GM21515 (cell line): ENCODE data around the gene ABLIM1.

Source experiments
- ATAC-seq: cut with Tn5 transposase; IDR thresholded peaks from one replicate; pipeline ENCODE4 v1.9.1; 2021; ENCODE audit not compliant: unreplicated experiment

ABLIM1 gene

DNA sequence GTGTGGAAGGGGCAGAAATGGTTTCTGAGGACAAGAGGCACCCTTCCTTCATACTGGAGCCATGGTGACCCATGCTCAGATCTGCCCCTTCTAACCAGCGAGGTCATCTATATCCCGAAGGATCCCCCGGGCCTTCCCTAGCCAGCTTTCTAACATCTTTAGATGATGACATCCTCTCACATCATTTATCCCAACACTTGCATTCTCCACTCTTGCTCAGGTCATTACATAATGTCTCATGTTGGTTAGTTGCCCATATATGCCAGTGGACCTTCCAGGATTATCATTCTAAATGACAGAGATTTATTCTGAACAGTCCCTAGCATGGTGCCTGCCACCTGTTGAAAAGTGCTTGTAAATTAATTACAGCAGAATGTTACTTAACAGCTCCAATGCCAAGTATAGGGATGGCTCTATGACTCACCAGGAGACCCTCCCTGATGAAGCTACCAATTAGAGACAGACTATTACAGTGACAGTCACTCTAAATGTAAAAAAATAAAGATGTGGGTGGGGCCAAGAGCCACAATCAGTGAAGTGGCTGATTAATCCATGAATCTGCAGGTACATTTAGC lies 22.6 kb upstream of the ABLIM1 start:
- ATAC-seq: no peak

- ATAC-seq: no peak
These were observed 21.5 kb upstream of the ABLIM1 start for GRCh38 chr10:114679552-114679951.

GRCh38 chr10:114678820-114679219 lies 20.7 kb upstream of the ABLIM1 start:
- ATAC-seq: no peak

DNA sequence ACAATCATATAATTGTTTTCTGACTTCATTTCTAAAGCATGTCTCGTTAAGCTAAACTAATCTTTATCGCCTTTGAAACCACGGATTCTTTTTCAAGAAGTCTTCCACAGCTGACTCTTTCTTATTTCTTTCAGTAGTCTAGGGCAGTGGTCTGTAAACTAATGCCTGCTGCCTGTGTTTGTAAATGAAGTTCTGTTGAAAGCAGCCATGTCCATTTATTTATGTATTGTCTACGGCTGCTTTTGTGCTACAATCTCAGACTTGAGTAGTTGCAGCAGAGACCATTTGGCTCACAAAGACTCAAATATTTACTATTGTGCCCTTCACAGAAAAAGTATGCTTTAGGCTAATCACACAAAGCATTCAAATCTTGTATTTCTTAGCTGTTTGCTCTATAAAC lies 20.3 kb upstream of the ABLIM1 start:
- ATAC-seq: no peak

- ATAC-seq: no peak
These were observed 16.3 kb upstream of the ABLIM1 start for GRCh38 chr10:114674346-114674745.

GRCh38 chr10:114669648-114670047 lies 11.6 kb upstream of the ABLIM1 start:
- ATAC-seq: no peak

- no peak for ATAC-seq
These were observed 10.5 kb upstream of the ABLIM1 start for GRCh38 chr10:114668375-114669080.

GRCh38 chr10:114665873-114666272 lies 7.8 kb upstream of the ABLIM1 start:
- ATAC-seq: no peak

DNA sequence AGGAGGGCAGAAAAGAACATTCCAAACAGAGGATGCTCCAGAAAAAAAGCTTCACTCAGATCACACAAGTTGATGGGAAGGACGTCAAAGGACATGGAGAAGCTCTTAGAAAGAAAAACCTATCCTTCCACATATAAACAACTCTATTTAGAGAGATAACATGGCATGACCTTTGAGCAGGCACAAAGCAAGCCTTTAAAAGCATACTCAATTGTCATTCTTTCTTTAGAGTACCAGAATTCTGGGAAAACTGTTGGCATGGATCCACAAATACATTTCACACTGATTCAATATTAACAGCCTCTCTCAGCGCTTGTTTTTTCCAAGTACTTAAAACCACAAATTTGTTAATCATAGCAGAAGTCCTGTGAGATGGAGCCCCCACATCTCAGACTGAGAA lies 7.3 kb upstream of the ABLIM1 start:
- ATAC-seq: no peak

GRCh38 chr10:114664127-114664526 lies 6.1 kb upstream of the ABLIM1 start:
- ATAC-seq: no peak

DNA sequence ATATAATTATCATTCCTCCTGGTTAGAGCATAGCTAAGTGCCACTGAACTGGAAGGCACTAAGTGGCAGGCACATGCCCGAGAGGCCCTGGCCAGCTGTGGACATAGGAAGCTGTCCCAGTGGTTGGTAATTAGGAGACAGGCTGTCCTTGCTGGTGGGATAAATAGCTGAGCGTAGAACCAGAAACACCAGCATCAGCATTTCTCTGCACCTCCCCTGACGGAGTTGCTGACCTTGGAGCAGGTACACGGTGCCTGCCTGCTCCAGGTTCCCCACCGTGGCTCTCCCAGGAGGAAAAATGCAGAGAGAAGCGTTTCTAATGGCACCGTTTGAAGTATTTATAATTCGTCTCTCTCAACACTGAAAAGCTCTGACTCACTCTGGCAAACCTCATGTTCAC lies 5.6 kb upstream of the ABLIM1 start:
- no peak for ATAC-seq

GRCh38 chr10:114662646-114663217 lies 4.7 kb upstream of the ABLIM1 start:
- no peak for ATAC-seq

DNA sequence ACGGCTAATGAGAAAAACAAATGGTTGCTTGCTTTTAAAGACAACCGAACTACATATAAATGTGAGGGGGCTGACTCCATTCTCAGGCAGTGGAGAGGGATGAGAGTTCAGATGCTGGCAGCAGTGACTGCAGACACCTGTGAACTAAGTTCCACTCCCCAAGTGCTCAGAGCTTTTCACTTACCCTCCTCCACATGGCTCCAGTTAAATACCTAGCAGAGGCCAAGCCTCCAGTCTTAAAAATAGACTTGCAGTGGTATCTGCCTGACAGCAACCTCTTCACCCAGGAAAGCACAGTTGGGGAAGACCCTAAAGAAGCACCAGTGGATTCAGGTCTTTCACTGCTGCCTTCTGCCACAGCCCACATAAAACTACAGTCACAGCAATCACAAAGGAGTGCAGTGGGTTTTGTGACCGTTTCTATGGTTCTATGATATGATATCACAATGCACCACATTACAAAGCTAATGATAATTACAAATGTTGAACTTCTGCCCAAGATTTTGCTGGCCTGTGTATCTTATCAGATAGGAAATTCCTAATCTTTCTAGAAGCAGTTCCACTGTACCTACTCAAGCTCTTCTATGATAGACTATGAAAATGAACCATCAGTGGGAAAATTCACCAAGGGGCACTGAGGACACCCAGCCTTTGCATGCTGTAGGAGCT lies 3.3 kb upstream of the ABLIM1 start:
- ATAC-seq: no peak

DNA sequence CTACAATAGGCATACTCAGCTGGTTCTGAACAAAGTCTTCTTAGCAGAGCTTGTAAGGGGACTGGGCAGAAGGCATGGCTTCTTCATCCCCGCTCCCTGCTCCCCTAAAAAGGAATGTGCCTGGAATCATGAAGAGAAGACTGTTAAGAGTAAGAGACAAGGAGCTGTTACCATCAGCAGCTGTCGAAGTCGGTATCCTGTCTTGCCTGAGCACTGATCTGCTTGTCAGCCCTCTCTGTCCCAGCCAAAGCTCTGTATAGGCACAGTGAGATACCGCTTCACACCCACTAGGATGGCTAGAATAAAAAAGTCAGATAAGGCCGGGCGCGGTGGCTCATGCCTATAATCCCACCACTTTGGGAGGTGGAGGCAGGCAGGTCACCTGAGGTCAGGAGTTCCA lies 2.4 kb downstream of the ABLIM1 start:
- no peak for ATAC-seq

DNA sequence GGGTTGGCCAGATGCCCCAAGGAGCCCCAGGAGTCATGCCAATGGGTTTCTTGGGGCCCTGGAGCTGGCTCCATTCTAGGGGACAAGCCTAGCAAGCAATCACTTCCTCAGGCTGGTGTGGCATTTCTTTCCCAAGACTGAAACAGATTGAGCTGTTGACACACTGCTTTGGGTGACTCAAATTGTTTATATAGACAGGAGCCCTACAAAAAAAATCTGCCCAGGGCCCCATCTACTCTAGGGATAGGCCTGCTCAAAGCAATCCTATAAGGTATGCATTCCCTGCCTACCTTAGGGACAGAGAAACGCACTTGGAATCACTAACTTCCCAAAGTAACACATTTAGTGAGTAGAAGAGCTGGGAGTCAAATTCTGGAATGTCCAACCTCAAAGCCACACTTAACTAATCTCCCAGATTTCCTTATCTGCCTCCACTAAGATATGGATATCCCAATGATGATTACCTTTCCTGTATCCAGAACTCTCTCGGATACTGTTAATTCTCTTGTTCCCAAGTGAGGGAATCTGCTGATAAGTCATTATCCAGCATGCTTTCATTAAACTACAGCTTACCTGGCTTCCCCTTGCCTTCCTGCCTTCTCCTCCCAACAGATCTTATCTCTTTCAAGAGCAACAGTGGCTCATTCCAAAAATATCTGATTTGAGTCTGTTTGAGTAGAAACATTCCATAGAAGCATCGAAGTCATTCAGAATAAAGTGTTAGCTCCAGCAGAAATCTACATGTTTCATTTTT lies 3.1 kb downstream of the ABLIM1 start:
- no peak for ATAC-seq

GRCh38 chr10:114653926-114654325 lies 4.1 kb downstream of the ABLIM1 start:
- no peak for ATAC-seq

- no peak for ATAC-seq
These were observed 5.4 kb downstream of the ABLIM1 start for GRCh38 chr10:114652402-114653368.

GRCh38 chr10:114650831-114651230 lies 7.2 kb downstream of the ABLIM1 start:
- ATAC-seq: no peak

DNA sequence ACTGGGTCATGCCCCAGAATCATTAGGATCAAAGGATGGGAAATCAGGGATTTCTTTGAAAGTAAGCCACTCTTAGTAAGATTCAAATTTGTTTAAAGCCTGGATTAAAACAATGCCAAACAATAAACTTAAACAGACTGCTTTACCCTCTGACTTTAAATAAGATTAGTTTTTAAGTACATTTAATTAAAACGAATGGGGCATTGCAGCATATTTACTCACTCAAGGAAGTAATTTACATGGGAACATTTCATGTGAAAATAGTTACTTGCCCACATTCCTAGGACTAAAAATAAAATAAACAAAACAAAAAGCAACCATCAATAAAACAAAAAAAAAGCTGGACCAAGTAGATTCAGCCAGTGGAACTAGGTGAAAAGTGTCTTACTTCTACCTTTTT lies 7.8 kb downstream of the ABLIM1 start:
- ATAC-seq: no peak

- no peak for ATAC-seq
These were observed 8.7 kb downstream of the ABLIM1 start for GRCh38 chr10:114649217-114649903.
